Mucosa of rectum (tissue), 2 donors: Measurements from ENCODE around the gene FOXN3.

Experiments
- H3K27ac ChIP-seq, 2 donors: one replicate each; pipeline ENCODE4 v1.7.0; 2013; ENCODE audit warnings: inconsistent platforms in 2 of 2, low read depth in 2 of 2, low read length in 2 of 2
- H3K27me3 ChIP-seq, 2 donors: one replicate each; pipeline ENCODE4 v1.7.0; 2013; ENCODE audit warnings: low read length in 2 of 2; ENCODE audit not compliant: control insufficient read depth in 2 of 2, insufficient read depth in 2 of 2
- H3K36me3 ChIP-seq, 2 donors: one replicate each; pipeline ENCODE4 v1.7.0; 2013; ENCODE audit warnings: low read length in 2 of 2; ENCODE audit not compliant: control insufficient read depth in 2 of 2, insufficient read depth in 2 of 2
- H3K4me1 ChIP-seq, 2 donors: one replicate each; pipeline ENCODE4 v1.7.0; 2013; ENCODE audit warnings: low read length in 2 of 2, mild to moderate bottlenecking in 1 of 2; ENCODE audit not compliant: control insufficient read depth in 2 of 2, insufficient read depth in 2 of 2
- H3K4me3 ChIP-seq, 2 donors: one replicate each; pipeline ENCODE4 v1.7.0; 2013; ENCODE audit warnings: low read length in 2 of 2
- H3K9ac ChIP-seq, 2 donors: one replicate each; pipeline ENCODE4 v1.7.0; 2013; ENCODE audit warnings: low read length in 2 of 2, low read depth in 1 of 2, mild to moderate bottlenecking in 1 of 2
- H3K9me3 ChIP-seq, 2 donors: one replicate each; pipeline ENCODE4 v1.7.0; 2013; ENCODE audit warnings: low read length in 2 of 2; ENCODE audit not compliant: control insufficient read depth in 2 of 2
- donor health status: healthy.
- donor health status: Normal muscosa, but diverticular disease.

The FOXN3 gene

DNA sequence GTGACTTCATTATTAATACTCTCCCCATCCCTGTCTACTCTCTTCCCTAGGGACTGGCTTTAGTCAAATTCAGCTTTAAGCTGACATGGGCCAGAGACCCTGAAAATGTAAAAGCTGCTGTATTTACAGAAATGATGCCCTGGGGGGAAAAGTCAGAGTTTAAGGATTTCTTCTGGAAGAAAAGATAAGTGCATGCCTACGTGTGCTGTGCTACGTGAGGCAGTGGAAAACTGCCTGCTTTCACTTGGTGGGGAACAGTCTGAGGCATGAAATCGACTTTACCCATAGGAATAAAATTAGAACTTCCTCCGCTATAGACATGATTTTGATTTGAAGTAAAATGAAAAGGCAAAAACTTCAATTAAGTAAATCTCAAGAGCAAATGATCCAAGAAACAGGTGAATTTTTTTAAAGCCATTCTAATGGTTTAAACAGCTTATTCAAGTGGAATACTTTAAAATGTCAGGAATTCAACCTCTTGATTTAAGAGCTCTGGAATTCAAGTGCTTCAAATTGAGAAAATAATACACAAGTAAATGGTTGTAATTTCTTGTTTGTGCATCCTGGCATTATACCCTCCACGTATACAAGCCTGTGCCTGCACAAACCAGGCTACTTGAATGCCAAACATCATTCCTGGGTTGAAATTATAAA is 168.5 kb downstream of the FOXN3 start:
- H3K4me1 ChIP-seq: no peaks in the 10 kb centered on the region

DNA sequence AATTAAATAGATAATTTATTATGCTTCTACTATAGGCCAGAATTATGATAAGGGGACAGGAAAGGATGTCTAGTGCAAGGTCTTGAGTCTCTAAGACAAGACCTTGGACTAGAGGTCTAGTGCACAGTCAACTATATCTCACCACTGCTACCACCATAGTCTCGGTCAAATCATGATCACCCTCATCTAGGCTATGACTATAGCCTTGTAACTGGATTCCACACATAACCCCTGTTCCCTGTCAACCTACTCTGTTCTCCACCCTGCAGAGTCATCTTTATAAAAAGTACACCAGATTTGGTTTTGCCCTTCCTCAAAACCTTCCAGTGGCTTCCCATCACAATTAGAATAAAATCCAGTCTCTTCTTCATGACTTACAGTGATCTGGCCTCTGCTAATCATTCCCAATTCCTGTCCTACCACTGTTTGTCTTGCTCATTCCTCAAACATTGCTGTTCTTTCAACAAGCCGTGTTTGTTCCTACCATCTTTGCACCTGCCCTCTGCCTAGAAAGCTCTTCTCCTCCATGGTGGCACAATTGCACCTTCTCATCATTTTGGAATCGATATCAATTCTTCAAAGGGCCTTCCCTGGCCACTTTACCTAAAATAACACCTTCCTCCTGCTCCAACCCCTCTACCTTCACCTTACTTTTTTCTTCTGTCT is 169.4 kb downstream of the FOXN3 start:
- H3K4me1 ChIP-seq: no peaks in the 10 kb centered on the region
- no peak overlapping the region for H3K9ac ChIP-seq
- H3K27me3 ChIP-seq: no peaks in the 10 kb centered on the region
- H3K36me3 ChIP-seq: peaks cover 0 to 4% of the 10 kb centered on the region in 2 donors
- H3K9me3 ChIP-seq: no peaks in the 10 kb centered on the region
- no peak overlapping the region for H3K27ac ChIP-seq
- H3K4me3 ChIP-seq: no peak overlapping the region

More for the DNA sequence above, 168.5 kb downstream of the FOXN3 start:
- Histone ChIP-seq H3K36me3 (peaks cover 0 to 4% of the 10 kb centered on the region in 2 donors), H3K9ac (no peak overlapping the region), H3K27ac (no peak overlapping the region), H3K4me3 (no peak overlapping the region), H3K27me3 (no peaks in the 10 kb centered on the region), H3K9me3 (no peaks in the 10 kb centered on the region)

DNA sequence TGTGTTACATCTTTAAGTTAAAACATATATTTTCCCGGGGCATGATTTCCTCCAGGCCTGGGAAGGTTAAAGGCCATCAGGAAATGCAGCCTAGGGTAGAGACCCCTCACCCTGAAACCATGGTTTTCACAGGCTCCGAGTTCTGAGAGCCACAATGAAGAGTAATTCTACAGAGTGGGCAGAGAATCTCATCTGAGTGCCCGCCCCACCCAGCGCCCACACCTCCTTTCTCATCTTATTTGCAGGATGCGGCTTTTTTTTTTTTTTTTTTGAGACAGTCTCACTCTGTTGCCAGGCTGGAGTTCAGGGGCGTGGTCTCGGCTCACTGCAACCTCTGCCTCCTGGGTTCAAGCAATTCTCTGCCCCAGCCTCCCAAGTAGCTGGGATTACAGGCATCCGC is 170.7 kb downstream of the FOXN3 start:
- H3K4me1 ChIP-seq: no peaks in the 10 kb centered on the region
- H3K4me3 ChIP-seq: no peak overlapping the region
- H3K36me3 ChIP-seq: peaks cover 0 to 4% of the 10 kb centered on the region in 2 donors
- no peak overlapping the region for H3K27ac ChIP-seq
- no peaks in the 10 kb centered on the region for H3K9me3 ChIP-seq
- no peak overlapping the region for H3K9ac ChIP-seq
- no peaks in the 10 kb centered on the region for H3K27me3 ChIP-seq

DNA sequence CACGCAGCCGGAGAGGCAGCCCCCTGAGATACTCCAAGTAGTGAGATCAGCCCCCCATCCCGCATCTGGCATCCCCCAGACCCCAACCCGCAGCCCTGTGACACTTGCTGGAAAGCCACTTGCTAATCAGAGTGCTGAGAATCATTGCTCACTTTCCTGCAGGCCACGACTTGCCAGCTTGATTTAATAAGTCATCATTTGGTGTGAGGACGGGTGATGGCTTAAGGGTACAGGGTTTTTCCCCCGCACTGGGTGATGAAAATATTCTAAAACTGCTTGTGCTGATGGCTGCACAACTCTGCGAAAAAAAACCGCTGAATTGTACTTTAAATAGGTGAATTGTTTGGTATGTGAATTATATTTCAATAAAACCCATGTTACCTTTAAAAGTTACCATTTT is 171.2 kb downstream of the FOXN3 start:
- Histone ChIP-seq H3K27me3 (no peaks in the 10 kb centered on the region), H3K4me3 (no peak overlapping the region), H3K36me3 (peaks cover 0 to 4% of the 10 kb centered on the region in 2 donors), H3K27ac (no peak overlapping the region), H3K9ac (no peak overlapping the region), H3K4me1 (no peaks in the 10 kb centered on the region), H3K9me3 (no peaks in the 10 kb centered on the region)

DNA sequence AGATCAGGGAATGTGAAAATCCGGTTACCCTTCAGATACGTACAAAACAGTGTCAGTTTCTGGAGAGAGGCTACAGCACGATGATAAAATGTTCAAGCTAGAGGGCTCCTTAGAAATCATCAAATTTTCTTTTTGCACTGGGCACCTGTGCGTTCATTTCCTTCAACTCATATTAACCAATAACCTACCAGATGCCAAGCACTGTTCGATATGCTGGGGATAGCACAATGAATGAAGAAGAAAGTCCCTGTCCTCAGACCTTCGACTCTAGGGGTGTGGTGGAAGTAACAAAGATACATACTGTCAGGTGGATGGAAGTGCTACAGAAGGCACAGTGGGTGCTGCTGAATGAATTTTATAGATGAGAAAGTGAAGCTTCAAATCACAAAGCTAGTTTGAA is 172.3 kb downstream of the FOXN3 start:
- H3K36me3 ChIP-seq: peaks cover 3 to 4% of the 10 kb centered on the region in 2 donors
- H3K4me1 ChIP-seq: no peaks in the 10 kb centered on the region
- H3K9ac ChIP-seq: no peak overlapping the region
- no peak overlapping the region for H3K4me3 ChIP-seq
- no peaks in the 10 kb centered on the region for H3K9me3 ChIP-seq
- H3K27me3 ChIP-seq: no peaks in the 10 kb centered on the region
- H3K27ac ChIP-seq: no peak overlapping the region

DNA sequence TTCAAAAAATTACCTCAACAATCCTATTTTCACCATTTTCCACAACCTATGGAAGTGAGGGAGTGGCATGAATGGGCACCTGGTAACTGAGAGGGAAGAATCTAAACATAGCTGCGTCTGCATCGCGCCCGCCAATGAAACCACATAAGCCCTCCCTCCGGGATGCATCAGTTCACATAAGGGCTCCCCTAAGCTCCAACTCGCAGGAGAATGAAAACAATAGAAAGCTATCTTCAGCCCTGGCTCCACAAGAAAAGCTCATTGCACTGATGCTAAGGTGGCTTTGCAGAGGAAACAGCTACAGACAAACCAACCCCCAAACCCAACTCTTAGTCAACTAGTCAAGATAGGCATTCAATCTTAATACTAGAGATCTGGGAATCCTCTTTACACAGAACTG is 173.3 kb downstream of the FOXN3 start:
- Histone ChIP-seq H3K9ac (no peak overlapping the region), H3K4me3 (no peak overlapping the region), H3K9me3 (no peaks in the 10 kb centered on the region), H3K4me1 (no peaks in the 10 kb centered on the region), H3K27ac (no peak overlapping the region), H3K36me3 (peaks cover 0 to 3% of the 10 kb centered on the region in 2 donors), H3K27me3 (no peaks in the 10 kb centered on the region)

DNA sequence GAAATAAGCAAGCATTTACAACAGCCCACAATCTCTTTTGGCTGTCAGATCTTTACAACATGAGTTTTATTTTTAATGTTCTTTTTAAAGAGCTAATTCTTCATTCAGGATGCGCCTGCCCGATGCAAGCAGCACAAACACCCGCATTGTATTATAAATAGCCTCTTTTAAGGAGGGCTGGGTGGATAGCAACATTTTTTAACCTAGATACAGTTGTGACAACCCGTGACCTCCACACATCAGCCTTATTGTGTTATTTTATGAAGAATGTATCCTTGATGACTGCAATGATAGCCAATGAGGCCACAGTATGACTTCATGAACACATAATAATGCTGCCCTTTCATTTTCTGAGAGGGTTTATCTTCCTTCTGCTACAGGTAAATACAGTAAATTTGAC is 173.7 kb downstream of the FOXN3 start:
- Histone ChIP-seq H3K9me3 (no peaks in the 10 kb centered on the region), H3K4me1 (no peaks in the 10 kb centered on the region), H3K9ac (no peak overlapping the region), H3K27me3 (no peaks in the 10 kb centered on the region), H3K4me3 (no peak overlapping the region), H3K36me3 (peaks cover 0 to 3% of the 10 kb centered on the region in 2 donors), H3K27ac (no peak overlapping the region)

DNA sequence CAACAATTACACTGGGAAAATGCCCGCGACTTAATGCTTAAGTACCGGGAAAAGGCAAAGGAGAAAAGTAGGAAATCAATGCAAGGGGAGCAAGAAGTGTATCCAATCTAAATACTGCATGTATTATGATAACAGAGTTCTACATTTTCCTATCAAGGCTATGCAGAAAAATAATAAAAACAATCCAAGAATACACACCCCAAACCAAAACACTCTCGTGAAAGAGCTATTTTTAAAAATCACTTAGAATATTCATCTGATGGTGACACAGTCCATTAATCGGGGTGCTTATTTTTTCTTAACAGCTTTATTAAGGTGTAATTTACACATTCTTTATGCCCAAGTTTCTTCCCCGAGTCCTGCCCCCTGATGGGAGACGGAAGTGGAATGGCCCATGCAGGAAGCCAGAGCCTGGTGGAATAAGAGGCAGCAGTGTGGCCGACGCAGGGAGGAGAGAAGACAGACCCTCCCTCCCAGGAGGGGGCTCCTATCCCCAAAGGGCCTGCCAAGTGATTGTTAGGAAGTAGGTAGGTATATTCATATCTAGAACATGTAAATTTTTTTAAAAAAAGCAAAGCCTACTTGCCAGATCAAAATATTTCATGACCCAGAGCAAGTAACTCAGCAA is 174.3 kb downstream of the FOXN3 start:
- Histone ChIP-seq H3K27ac (no peak overlapping the region), H3K4me3 (no peak overlapping the region), H3K27me3 (no peaks in the 10 kb centered on the region), H3K9me3 (no peaks in the 10 kb centered on the region), H3K36me3 (peaks cover 0 to 3% of the 10 kb centered on the region in 2 donors), H3K4me1 (no peaks in the 10 kb centered on the region), H3K9ac (no peak overlapping the region)

DNA sequence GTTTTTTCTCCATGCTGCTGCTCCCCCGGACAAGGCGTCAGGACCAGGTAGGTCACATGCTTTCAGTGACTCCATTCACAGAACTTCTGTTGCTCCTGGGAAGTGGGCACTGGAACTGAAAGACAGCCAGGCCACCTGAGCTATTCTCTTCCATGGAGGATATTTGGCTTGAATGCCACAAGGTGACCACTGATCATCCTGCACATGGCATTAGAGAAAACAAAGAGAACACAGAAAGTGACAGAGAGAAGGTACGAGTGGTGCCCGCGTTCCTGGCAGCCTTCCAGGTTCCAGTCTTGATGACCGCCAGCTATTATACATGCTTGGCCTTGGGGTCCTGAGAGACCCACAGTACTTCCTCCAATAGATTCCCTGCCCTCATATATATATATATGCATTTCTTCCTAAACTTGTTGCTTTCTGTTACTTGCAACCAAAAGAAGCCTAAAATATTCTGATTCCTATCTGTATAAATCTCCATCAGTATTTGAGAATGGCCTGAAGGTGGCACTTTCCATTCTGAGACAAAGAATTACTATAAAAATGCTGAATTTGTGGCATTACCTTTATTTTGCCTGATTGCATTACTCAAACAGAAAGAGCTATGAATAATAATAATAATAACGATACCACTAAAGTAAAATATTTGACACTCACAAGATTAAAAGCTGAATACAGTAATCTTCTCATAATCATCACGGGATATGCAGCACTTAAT is 174.9 kb downstream of the FOXN3 start:
- H3K27ac ChIP-seq: no peak overlapping the region
- H3K9me3 ChIP-seq: no peaks in the 10 kb centered on the region
- no peaks in the 10 kb centered on the region for H3K27me3 ChIP-seq
- H3K4me1 ChIP-seq: no peaks in the 10 kb centered on the region
- no peak overlapping the region for H3K9ac ChIP-seq
- H3K36me3 ChIP-seq: peaks cover 0 to 3% of the 10 kb centered on the region in 2 donors
- no peak overlapping the region for H3K4me3 ChIP-seq

DNA sequence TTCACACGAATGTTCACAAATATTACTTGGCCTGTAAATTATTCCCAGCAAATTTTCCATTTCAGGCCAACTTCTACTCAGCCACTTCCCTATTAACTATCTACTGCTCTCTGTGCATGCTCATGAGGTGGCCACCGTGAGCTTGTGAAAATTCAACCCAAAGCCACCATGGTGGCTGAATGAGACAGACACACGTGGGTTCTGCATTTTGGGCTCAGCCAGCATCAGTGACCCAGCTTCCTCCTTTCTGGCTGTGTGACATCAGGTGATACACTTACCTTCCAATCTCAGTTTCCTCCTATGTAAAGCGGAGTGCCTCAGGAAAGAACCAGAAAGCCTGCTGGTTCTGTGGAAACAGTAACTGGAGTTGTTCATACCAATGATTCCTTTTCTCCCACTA is 175.8 kb downstream of the FOXN3 start:
- Histone ChIP-seq H3K9ac (no peak overlapping the region), H3K4me1 (no peaks in the 10 kb centered on the region), H3K36me3 (peaks cover 0 to 3% of the 10 kb centered on the region in 2 donors), H3K4me3 (no peak overlapping the region), H3K27me3 (no peaks in the 10 kb centered on the region), H3K9me3 (no peaks in the 10 kb centered on the region), H3K27ac (no peak overlapping the region)
